ENCODE measurements around the gene CC2D2A.

DNA sequence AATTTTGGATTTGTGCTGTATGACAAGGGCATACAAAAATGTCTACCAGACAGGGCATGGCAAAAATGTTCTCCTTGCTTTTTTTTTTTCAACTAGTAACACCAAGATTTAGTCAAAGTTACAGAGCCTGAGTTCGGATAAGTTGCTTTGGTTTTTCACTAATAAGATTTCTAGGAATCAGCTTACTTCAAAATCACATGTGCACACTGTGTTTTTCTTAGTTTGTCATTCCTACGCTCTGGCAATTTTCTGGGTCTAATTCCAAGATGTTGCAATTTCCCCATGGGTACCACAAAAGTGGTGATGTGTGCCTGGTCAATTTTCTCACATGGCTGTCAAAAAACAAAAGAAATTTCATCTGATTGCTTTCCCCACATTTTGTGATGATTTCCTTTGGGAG lies 35.6 kb upstream of the CC2D2A start:
- TF ChIP-seq POLR2AphosphoS5 (IDR thresholded peaks at IDR 0.05; ENCODE audit: low read depth, low read length) (no peak), POLR2A (IDR thresholded peaks at IDR 0.05; ENCODE audit: low read depth, low read length) (no peak), TAF1 (IDR thresholded peaks at IDR 0.05; ENCODE audit: borderline replicate concordance, low read depth, low read length) (no peak)
